Measurements from ENCODE around the gene KCNE2.
"Not testable (repeated sequence)": the region's sequence is repeated elsewhere in the genome, so short reads cannot be mapped to it uniquely, and the experiment has no call there.

Gene KCNE2

GRCh38 chr21:34354836-34355235 is 9.0 kb upstream of the KCNE2 start:
- no peak for DNase-seq

DNA sequence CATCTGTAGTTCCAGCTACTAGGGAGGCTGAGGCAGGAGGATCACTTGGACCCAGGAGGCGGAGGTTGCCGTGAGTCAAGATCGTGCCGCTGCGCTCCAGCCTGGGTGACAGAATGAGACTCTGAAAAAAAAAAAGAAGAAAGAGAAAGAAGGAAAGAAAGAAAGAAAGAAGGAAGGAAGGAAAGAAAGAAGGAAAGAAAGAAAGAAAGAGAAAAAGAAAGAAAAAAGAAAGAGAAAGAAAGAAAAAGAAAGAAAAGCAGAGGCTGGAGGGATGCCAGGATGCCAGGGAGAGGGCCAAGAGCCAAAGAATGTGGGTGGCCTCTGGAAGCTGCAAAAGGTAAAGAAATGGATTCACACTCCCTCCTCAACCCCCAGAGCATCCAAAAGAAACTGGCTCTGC is 8.2 kb upstream of the KCNE2 start:
- no peak for DNase-seq

DNA sequence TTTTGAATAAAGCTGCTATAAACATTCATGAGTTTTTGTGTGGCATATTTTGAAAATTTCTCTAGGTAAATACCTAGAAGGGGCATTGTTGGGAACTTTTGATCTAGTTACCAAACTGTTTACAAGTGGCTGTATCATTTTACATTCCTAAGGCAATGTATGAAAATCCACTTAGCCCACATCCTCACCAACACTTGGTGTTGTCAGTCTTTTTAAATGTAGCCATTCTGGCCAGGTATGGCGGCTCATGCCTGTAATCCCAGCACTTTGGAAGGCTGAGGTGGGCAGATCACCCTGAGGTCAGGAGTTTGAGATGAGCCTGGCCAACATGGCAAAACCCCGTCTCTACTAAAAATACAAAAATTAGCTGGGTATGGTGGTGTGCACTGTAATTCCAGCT is 5.9 kb upstream of the KCNE2 start:
- no peak for DNase-seq

DNA sequence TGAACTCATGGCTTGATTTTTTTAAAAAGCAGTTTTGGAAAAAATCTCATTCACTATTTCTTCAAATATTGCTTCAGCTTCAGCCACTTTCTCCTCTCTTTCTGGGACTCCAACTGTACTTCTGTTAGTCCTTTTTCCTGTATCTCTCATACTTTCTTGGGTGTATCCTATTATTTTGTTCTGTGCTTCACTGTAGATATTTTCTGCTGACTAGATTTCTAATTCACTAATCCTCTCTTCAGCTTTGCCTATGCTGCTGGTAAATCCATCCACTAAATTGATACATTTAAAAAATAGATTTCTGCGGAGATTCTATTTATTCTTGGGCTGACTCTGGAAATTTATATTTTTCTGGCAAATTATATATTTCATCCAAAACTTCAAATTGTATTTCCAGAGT is 4.9 kb upstream of the KCNE2 start:
- no peak for DNase-seq

DNA sequence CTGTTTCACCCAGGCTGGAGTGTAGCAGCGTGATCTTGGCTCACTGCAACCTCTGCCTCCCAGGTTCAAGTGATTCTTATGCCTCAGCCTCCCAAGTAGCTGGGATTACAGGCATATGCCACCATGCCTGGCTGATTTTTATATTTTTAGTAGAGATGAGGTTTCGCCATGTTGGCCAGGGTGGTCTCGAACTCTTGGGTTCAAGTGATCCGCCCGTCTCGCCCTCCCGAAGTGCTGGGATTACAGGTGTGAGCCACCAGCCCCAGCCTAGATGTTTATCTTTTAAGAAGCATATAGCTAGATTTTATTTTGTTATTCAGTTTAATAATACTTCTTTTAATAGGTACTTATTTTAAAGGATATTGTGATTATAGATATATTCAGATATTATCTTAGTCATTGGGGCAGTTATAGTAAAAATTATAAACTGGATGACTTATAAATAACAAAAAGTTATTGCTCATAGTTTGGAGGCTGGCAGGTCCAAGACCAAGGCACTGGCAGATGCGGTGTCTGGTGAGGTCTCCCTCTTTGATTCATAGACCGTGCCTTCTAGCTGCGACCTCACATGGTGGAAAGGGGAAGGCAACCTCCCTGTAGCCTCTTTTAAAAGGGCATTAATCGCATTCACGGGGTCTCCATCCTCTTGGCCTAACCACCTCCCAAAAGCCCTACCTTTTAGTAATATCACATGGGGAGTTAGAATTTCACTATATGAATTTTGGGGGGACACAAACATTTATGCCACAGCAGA is 3.1 kb upstream of the KCNE2 start:
- DNase-seq: no peak

DNA sequence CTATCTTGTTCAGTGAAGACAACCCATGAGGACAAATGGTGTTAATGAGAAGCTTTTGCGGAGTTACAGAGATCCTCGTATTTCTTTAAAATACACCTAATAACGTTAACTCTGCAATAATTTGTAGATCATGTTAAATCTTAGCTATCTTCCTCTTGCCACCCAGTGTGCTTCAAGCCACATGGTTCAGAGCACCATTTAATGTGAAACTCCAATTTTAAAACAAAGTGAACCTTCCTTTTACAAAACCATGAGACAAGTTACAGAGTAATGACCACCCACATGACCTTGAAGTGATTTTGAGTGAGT is 1.7 kb upstream of the KCNE2 start:
- no peak for DNase-seq

DNA sequence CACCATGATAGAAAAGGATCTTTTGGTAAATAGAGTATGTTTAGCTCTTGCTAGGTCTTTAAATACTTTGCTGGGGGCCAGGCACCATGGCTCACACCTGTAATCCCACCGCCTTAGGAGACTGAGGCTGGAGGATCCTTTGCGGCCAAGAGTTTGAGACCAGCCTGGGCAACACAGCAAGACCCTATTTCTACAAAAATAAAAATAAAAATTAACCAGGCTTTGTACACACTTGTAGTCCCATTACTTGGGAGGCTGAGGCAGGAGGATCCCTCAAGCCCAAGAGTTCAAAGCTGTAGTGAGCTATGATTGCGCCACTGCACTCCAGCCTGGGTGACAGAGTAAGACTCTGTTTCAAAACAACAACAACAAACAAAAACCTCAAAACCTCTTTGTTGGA is 1.1 kb upstream of the KCNE2 start:
- no peak for DNase-seq

DNA sequence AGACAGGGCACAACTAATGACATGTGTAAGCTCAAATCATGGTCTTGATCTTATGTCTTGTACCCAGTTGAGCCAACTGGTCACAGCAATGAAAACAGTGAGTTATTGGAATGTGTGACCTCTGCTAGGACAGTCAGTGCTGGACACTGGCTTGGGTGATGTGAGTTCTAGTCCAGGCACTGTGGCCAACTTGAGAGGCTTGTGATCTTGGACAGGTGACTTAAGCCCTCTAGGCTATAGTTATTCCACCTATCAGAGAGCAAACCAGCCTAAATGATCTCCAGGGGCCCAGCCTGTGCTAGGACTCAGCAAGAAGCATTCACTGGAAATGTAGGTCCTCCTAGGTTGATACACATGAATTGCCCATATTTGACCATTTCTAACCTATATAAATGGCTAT is 1.1 kb downstream of the KCNE2 start:
- no peak for DNase-seq

DNA sequence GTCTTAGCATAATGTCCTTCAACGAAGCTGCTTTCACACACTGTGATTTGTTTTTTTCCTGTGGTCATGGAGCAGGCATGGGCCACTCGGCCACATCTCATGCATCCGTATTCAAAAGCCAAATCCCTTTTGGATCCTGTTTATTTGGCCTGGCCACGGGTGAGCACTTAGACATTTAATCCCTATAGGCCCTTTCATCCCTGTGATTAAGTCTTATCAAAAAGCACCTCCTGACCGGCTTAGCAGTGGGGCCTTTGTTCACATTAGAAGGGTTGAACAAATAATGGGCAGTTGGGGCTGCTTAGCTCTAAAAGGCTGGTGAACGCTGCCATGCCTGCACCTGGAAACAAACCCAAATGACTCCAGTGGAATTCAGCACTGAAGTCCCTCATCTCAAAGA is 2.0 kb downstream of the KCNE2 start:
- DNase-seq: no peak

- DNase-seq: peak; percentile 38
Observed at GRCh38 chr21:34367320-34367935, 3.6 kb downstream of the KCNE2 start.

- no peak for DNase-seq
Observed at GRCh38 chr21:34369741-34370140, 5.9 kb downstream of the KCNE2 start.

DNA sequence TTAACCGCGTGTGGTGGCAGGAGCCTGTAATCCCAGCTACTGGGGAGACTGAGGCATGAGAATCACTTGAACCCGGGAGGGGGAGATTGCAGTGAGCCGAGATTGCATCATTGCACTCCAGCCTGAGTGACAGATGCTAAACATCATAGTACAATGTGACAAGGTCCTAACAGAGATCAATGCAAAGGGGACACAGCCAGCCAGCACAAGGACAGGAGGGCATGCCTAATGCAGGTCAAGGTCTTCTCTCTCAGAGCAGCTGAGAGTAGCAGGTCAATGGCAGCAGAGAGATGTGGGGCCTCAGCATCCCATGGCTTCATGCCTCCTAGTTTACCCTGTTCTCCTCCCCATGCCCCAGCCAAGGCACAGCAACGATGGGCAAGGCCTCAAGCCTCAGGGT is 8.5 kb downstream of the KCNE2 start:
- DNase-seq: no peak

GRCh38 chr21:34374462-34374861 is 10.7 kb downstream of the KCNE2 start:
- not testable (repeated sequence) for DNase-seq

DNA sequence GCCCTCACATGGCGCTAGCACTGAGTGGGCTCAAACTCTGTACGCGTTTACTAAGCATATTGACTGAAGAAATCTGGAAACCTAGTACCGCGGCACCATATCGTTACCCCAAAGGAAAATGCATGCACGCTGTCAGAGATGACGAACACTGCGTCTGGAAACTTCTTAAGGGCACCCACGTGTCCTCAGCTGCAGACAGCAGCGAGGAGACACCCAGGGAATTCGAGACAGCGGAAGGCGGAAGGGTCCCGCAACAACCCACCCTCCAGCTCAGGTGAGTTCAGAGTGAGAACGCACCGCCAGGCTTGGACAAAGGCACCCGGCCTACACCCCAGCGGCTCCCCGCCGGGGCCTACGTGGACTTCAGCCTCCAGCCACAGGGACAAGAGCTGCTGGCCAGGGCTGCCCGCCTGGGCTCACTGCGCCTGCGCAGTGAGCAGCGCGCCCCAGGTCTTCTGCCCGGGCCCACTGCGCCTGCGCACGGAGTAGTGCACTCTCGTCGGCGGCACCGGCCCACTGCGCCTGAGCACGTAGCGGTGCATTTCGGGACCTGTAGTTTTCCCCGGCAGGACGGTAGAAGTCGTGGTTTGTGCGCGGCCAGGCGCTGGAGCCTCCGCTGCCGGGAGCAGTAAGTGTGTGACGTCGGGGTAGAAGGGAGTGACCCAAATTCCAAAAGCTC is 11.3 kb downstream of the KCNE2 start, which contains the start of gene SMIM11:
SMIM11 (plus strand) TSS at position 568 of the 679 bp plus-strand sequence. CDS start 3,998 bp downstream, outside the sequence.
- DNase-seq: not testable (repeated sequence)

DNA sequence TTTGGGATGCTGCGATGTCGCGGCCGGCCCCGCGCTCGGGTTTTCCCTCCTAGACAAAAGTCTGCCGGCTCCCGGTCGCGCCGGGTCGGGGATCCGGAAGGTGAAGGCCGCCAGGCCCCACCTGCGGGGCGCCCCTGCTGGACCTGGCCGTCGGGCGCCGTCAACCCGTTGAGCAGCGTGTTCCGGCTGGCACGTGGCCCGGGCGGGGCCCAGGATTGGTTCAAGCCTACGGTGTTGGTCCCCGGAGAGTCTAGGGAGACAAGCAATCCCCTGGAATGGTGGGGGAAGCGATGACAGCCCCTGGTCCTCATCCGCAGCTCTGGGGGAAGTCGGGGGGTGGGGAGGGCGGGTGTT is 11.8 kb downstream of the KCNE2 start:
- DNase-seq: not testable (repeated sequence)

DNA sequence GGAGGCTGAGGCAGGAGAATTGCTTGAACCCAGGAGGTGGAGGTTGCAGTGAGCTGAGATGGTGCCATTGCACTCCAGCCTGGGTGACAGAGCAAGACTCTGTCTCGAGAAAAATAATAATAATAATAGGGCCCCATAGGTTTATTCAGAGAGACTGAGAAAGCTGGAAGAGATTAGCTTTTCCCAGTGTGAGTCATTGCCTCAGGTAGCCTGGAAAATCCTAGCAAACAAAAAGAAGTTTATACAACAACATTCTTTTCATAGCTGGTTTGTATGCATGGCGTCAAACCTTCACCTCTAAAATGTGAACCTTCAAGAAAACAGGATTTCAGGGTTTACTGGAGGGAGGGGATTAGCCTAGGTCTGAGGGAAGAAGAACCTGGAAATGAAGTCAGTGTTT is 19.3 kb downstream of the KCNE2 start:
- DNase-seq: not testable (repeated sequence)

GRCh38 chr21:34383724-34384415 is 20.1 kb downstream of the KCNE2 start:
- not testable (repeated sequence) for DNase-seq

DNA sequence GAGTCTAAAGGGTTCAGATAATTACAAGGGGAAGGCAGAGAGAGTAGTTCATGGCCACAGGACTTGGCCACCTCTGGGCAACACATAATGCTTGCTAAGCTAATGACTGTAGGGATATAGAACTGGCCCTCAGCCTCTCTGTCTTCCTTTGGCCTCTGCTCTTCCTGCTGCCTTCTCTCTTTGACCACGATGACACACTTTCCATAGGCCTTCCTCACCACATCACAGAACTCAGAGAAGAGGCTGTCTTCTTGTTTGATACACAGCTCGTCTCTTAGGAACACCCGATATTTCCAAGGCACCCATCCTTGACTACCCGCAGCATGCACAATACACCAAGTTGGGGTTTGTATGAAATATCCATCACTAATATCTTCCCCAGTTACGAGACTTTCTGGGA is 36.7 kb downstream of the KCNE2 start:
- DNase-seq: not testable (repeated sequence)

DNA sequence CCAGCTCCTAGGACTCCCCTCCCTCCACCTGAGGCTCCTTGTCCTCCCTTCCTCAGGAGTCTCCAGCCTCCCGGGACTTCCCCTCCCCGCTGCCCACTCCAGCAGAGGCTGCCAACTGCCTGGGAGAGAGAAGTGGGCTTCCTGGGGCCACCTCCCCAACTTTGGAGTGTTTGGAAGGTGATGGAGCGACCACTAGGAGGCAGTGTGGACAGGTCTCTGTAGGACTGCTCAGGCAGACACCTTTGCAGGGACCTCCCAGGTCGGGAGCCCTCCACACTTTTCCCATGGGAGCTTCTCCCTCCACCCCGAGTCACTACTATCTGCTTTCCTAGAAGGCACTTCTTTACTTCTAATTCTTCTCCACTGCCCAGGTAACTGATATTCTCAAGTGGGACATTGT is 40.9 kb downstream of the KCNE2 start:
- DNase-seq: not testable (repeated sequence)

- DNase-seq: not testable (repeated sequence)
Observed at GRCh38 chr21:34405686-34406085, 41.9 kb downstream of the KCNE2 start.

DNA sequence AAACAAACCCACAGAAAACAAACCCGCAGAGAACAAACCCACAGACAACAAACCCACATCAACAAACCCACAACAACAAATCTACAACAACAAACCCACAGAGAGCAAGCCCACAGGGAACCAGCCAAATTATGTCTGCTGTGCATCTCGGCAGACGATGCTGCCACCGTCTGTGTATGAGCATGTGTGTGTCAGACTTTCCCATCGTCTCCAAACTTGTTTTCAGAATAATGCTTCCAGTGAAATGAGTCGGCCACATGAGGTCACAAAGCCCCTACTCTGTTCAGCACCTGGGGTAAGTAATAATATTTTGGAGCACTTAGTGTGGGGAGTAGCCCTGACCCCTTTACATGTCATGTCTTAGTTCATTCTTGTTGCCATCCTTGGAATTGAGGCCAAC is 42.3 kb downstream of the KCNE2 start:
- not testable (repeated sequence) for DNase-seq

- not testable (repeated sequence) for DNase-seq
Observed at GRCh38 chr21:34406676-34407075, 42.9 kb downstream of the KCNE2 start.

GRCh38 chr21:34407294-34407693 is 43.5 kb downstream of the KCNE2 start:
- DNase-seq: not testable (repeated sequence)
